ENCODE results near the gene HOXA11. TPM values are rescaled to one million over a fixed set of nuclear protein-coding genes. Genes with fewer than 3 reads are reported as not detected.

HOXA11 gene
- total RNA-seq, 4 donors from 2014 or later: 0.27 to 1.4 (median 1.0) TPM; not detected in 1

GRCh38 chr7:27212497-27213432 lies 27.7 kb upstream of the HOXA11 start:
- no peak for TF ChIP-seq CTCF (IDR thresholded peaks at IDR 0.05)
- no peak for TF ChIP-seq POLR2A (IDR thresholded peaks at IDR 0.05)
- intact Hi-C loops (cut with DNase I; ENCODE audit: low total_unique reads): loop anchor here (5.0 kb wide), 1 partner anchor 365 kb away; no protein-coding TSS in a partner anchor
- 20 to 23% methylated on average over 36 to 51 of the region's 52 CpGs for WGBS, 2 donors
- peak in 1 of 2 donors; percentile 49 for DNase-seq (ENCODE audit: low spot score in 2 of 2)
- H3K4me3 ChIP-seq (ENCODE audit: low read depth, poor library complexity, severe bottlenecking): no peak overlapping the region

GRCh38 chr7:27211764-27212204 lies 26.8 kb upstream of the HOXA11 start:
- TF ChIP-seq CTCF (IDR thresholded peaks at IDR 0.05) (no peak), POLR2A (IDR thresholded peaks at IDR 0.05) (no peak)
- WGBS, 2 donors: 62 to 66% methylated on average over 3 of the region's 3 CpGs
- no peak overlapping the region for H3K4me3 ChIP-seq (ENCODE audit: low read depth, poor library complexity, severe bottlenecking)
- DNase-seq (ENCODE audit: low spot score in 2 of 2): no peak
- intact Hi-C loops (cut with DNase I; ENCODE audit: low total_unique reads): loop anchor here (5.0 kb wide), 1 partner anchor 366 kb away; no protein-coding TSS in a partner anchor

- no peak for DNase-seq (ENCODE audit: low spot score in 2 of 2)
- intact Hi-C loops (cut with DNase I; ENCODE audit: low total_unique reads): loop anchor here (5.0 kb wide), 1 partner anchor 366 kb away; no protein-coding TSS in a partner anchor
- TF ChIP-seq CTCF (IDR thresholded peaks at IDR 0.05) (no peak), POLR2A (IDR thresholded peaks at IDR 0.05) (no peak)
- 86 to 88% methylated on average over 1 of the region's 1 CpG for WGBS, 2 donors
- no peak overlapping the region for H3K4me3 ChIP-seq (ENCODE audit: low read depth, poor library complexity, severe bottlenecking)
Measured at GRCh38 chr7:27211084-27211446, 26.0 kb upstream of the HOXA11 start.

GRCh38 chr7:27210441-27211083 lies 25.5 kb upstream of the HOXA11 start:
- TF ChIP-seq POLR2A (IDR thresholded peaks at IDR 0.05) (no peak), CTCF (IDR thresholded peaks at IDR 0.05) (peak in 1 of 3 donors; percentile 29)
- peak in 1 of 2 donors; percentile 85 for DNase-seq (ENCODE audit: low spot score in 2 of 2)
- intact Hi-C loops (cut with DNase I; ENCODE audit: low total_unique reads): loop anchor here (5.0 kb wide), 1 partner anchor 367 kb away; no protein-coding TSS in a partner anchor
- 17 to 18% methylated on average over 32 of the region's 32 CpGs for WGBS, 2 donors
- no peak overlapping the region for H3K4me3 ChIP-seq (ENCODE audit: low read depth, poor library complexity, severe bottlenecking)

- TF ChIP-seq POLR2A (IDR thresholded peaks at IDR 0.05) (no peak), CTCF (IDR thresholded peaks at IDR 0.05) (no peak)
- H3K4me3 ChIP-seq (ENCODE audit: low read depth, poor library complexity, severe bottlenecking): no peak overlapping the region
- intact Hi-C loops (cut with DNase I; ENCODE audit: low total_unique reads): loop anchor here (5.0 kb wide), 1 partner anchor 367 kb away; no protein-coding TSS in a partner anchor
- peak in 1 of 2 donors; percentile 60 for DNase-seq (ENCODE audit: low spot score in 2 of 2)
- WGBS, 2 donors: 51 to 52% methylated on average over 9 to 11 of the region's 11 CpGs
Measured at GRCh38 chr7:27209933-27210440, 25.0 kb upstream of the HOXA11 start.
